ENCODE measurements around the gene CD320.

- TF ChIP-seq POLR2A (IDR thresholded peaks at IDR 0.05; ENCODE audit: low read depth, low read length) (no peak), POLR2AphosphoS5 (IDR thresholded peaks at IDR 0.05; ENCODE audit: low read depth, low read length) (no peak)
Observed at GRCh38 chr19:8259142-8259921, 48.8 kb downstream of the CD320 start.
